ENCODE results near the gene FBXO8.

FBXO8 gene

GRCh38 chr4:174198828-174199227 is 84.6 kb downstream of the FBXO8 start:
- Histone ChIP-seq H3K27me3 (ENCODE audit: insufficient read depth, low read length, poor library complexity, severe bottlenecking) (no peaks in the 10 kb centered on the region), H2AFZ (ENCODE audit: low read length) (no peak overlapping the region), H3K4me2 (ENCODE audit: low read depth, low read length, poor library complexity, severe bottlenecking) (no peak overlapping the region), H3K79me2 (ENCODE audit: insufficient read depth, low read length) (no peaks in the 10 kb centered on the region), H3K4me3 (ENCODE audit: low read length, poor library complexity, severe bottlenecking) (no peak overlapping the region), H3K36me3 (ENCODE audit: insufficient read depth, low read length) (no peaks in the 10 kb centered on the region), H4K20me1 (ENCODE audit: insufficient read depth, low read length, poor library complexity, severe bottlenecking) (no peaks in the 10 kb centered on the region), H3F3A (ENCODE audit: low read depth) (no peaks in the 10 kb centered on the region), H3K9ac (ENCODE audit: low read depth, low read length, poor library complexity, severe bottlenecking) (no peak overlapping the region), H3K9me3 (ENCODE audit: insufficient read depth, low read depth, low read length) (no peaks in the 10 kb centered on the region), H3K9me2 (replicated peaks; ENCODE audit: low read depth, low read length) (no peaks in the 10 kb centered on the region), H3K4me1 (ENCODE audit: insufficient read depth, low read length, poor library complexity, severe bottlenecking) (no peaks in the 10 kb centered on the region)
- TF ChIP-seq CTCF (conservative IDR thresholded peaks at IDR 0.05; ENCODE audit: low read length) (no peak), EZH2phosphoT487 (IDR thresholded peaks at IDR 0.05; ENCODE audit: borderline replicate concordance) (no peak)

- Histone ChIP-seq H4K20me1 (ENCODE audit: insufficient read depth, low read length, poor library complexity, severe bottlenecking) (no peaks in the 10 kb centered on the region), H3K36me3 (ENCODE audit: insufficient read depth, low read length) (no peaks in the 10 kb centered on the region), H3K79me2 (ENCODE audit: insufficient read depth, low read length) (no peaks in the 10 kb centered on the region), H3K27me3 (ENCODE audit: insufficient read depth, low read length, poor library complexity, severe bottlenecking) (no peaks in the 10 kb centered on the region), H3K4me2 (ENCODE audit: low read depth, low read length, poor library complexity, severe bottlenecking) (no peak overlapping the region), H3K9ac (ENCODE audit: low read depth, low read length, poor library complexity, severe bottlenecking) (no peak overlapping the region), H2AFZ (ENCODE audit: low read length) (no peak overlapping the region), H3K9me3 (ENCODE audit: insufficient read depth, low read depth, low read length) (no peaks in the 10 kb centered on the region), H3K4me1 (ENCODE audit: insufficient read depth, low read length, poor library complexity, severe bottlenecking) (no peaks in the 10 kb centered on the region), H3F3A (ENCODE audit: low read depth) (no peaks in the 10 kb centered on the region), H3K4me3 (ENCODE audit: low read length, poor library complexity, severe bottlenecking) (no peak overlapping the region), H3K9me2 (replicated peaks; ENCODE audit: low read depth, low read length) (no peaks in the 10 kb centered on the region)
- TF ChIP-seq EZH2phosphoT487 (IDR thresholded peaks at IDR 0.05; ENCODE audit: borderline replicate concordance) = no peak
- TF ChIP-seq CTCF (conservative IDR thresholded peaks at IDR 0.05; ENCODE audit: low read length) = no peak
These were observed 85.1 kb downstream of the FBXO8 start for GRCh38 chr4:174198396-174198795.

DNA sequence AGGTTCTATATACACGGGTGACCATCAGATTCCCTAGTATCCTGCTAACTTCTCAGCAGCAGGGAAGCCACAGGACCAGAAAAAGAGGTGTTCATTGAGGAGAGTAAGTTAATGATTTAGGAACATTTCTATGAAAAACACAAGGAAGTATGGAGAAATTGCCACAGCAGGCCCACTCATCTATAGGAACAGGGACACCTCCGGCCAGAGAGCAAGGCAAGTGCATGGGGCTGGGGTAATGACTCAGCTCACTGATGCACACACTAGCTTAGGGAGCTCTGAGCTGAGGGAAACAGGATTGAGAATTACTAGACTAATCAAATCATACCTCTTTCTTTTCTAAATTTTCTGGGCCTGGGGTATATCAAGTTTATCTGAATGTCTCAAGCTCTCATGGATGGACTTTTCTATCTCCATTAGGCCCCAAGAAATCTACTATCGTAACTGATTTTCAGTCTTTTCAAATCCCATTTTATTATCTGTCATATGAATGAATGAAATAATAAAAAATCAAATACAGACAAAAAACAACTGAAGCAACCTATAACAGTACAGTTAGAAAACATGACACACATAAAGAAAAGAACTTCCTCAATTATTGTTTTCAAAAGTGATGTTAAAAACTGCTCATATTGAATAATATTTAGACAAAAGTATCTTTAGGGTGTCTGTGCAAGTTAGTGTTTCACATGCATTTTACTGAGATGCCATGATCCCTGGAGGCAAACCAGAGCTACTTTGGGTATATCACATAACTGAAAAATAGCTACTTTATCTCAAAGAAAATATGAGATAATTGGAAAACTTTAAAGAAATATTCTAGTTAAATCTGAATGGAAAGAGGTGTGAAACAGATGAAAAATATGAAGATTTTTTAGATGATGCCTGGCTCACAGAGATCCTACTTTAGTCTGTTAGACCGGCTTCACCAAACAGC is 89.8 kb downstream of the FBXO8 start:
- H3K4me3 ChIP-seq (ENCODE audit: low read length, poor library complexity, severe bottlenecking) = no peak overlapping the region
- H3K9me3 ChIP-seq (ENCODE audit: insufficient read depth, low read depth, low read length) = no peaks in the 10 kb centered on the region
- H3K4me2 ChIP-seq (ENCODE audit: low read depth, low read length, poor library complexity, severe bottlenecking) = no peak overlapping the region
- H3K9ac ChIP-seq (ENCODE audit: low read depth, low read length, poor library complexity, severe bottlenecking) = no peak overlapping the region
- H3K9me2 ChIP-seq (replicated peaks; ENCODE audit: low read depth, low read length) = no peaks in the 10 kb centered on the region
- no peaks in the 10 kb centered on the region for H3F3A ChIP-seq (ENCODE audit: low read depth)
- H2AFZ ChIP-seq (ENCODE audit: low read length) = no peak overlapping the region
- TF ChIP-seq EZH2phosphoT487 (IDR thresholded peaks at IDR 0.05; ENCODE audit: borderline replicate concordance) = no peak
- TF ChIP-seq CTCF (conservative IDR thresholded peaks at IDR 0.05; ENCODE audit: low read length) = no peak
- H3K36me3 ChIP-seq (ENCODE audit: insufficient read depth, low read length) = no peaks in the 10 kb centered on the region
- no peaks in the 10 kb centered on the region for H3K79me2 ChIP-seq (ENCODE audit: insufficient read depth, low read length)
- H3K4me1 ChIP-seq (ENCODE audit: insufficient read depth, low read length, poor library complexity, severe bottlenecking) = no peaks in the 10 kb centered on the region
- no peaks in the 10 kb centered on the region for H4K20me1 ChIP-seq (ENCODE audit: insufficient read depth, low read length, poor library complexity, severe bottlenecking)
- no peaks in the 10 kb centered on the region for H3K27me3 ChIP-seq (ENCODE audit: insufficient read depth, low read length, poor library complexity, severe bottlenecking)
